Astrocyte (in vitro differentiated cells and primary cell): ENCODE results near the gene HOXA6.
A peak's percentile ranks its signal among the peaks of the same experiment; 100 is the strongest.

Source experiments
- CTCF ChIP-seq: IDR thresholded peaks from 2 replicates; pipeline ENCODE4 v1.5.1; 2011; ENCODE audit warnings: low read depth, mild to moderate bottlenecking, inconsistent platforms, low read length, moderate library complexity; ENCODE audit not compliant: insufficient read depth
- EZH2 ChIP-seq: IDR thresholded peaks from 2 replicates; pipeline ENCODE4 v1.6.1; 2012; ENCODE audit warnings: mild to moderate bottlenecking, low read length, inconsistent platforms; ENCODE audit not compliant: insufficient read depth

- TF ChIP-seq CTCF (no peak), EZH2 (peak; percentile 77)
Observed at GRCh38 chr7:27166531-27167505, 19.2 kb upstream of the HOXA6 start.
